ENCODE measurements around the gene SV2C. TPM values are rescaled to one million over a fixed set of nuclear protein-coding genes. Genes with fewer than 3 reads are reported as not detected.
A peak's percentile ranks its signal among the peaks of the same experiment; 100 is the strongest.

SV2C gene
- total RNA-seq, 5 donors from 2014 or later (not counting 1 experiment from before 2014, with no cell fraction given) = 0.03 to 0.07 (median 0.03) TPM; not detected in 2

GRCh38 chr5:76384189-76384588 lies 301.0 kb downstream of the SV2C start:
- H3K27me3 ChIP-seq (replicated peaks in 1 of 2; ENCODE audit: control insufficient read depth in 2 of 2, extremely low read depth in 1 of 2, insufficient read depth in 2 of 2, low read length in 1 of 2) = no peaks in the 10 kb centered on the region
- peak overlapping the region in 1 of 3 donors; percentile 50 for H3K4me3 Mint-ChIP-seq
- H3K27ac ChIP-seq (ENCODE audit: low read length) = no peak overlapping the region
- no peaks in the 10 kb centered on the region for H3K36me3 ChIP-seq (ENCODE audit: control insufficient read depth in 2 of 2, extremely low read depth in 1 of 2, insufficient read depth in 1 of 2, low read length in 1 of 2)
- peak in 3 of 4 experiments; percentile 42 to 54 (median 49) for ATAC-seq (replicated peaks in 1 of 4)
- POLR2A ChIA-PET = interaction anchor here (0.5 to 1.3 kb wide), 5 partner anchors 11 to 1022 kb away, joined by 3 to 7 read pairs (median 3); no protein-coding TSS in a partner anchor
- no peak for DNase-seq
- no peaks in the 10 kb centered on the region for H3K9me3 ChIP-seq
- no peaks in the 10 kb centered on the region for H3K27me3 Mint-ChIP-seq
- H3K9me3 Mint-ChIP-seq = no peaks in the 10 kb centered on the region
- H3K4me3 ChIP-seq (ENCODE audit: control insufficient read depth in 1 of 2, extremely low read depth in 1 of 2, low read length in 1 of 2) = no peak overlapping the region
- peaks cover 15 to 32% of the 10 kb centered on the region in 2 experiments for H3K4me1 ChIP-seq (ENCODE audit: control insufficient read depth in 1 of 2, extremely low read depth in 1 of 2, insufficient read depth in 2 of 2, low read length in 2 of 2)
- CTCF ChIA-PET = interaction anchor here (0.5 to 0.9 kb wide), 4 partner anchors 44 to 1495 kb away, joined by 3 to 4 read pairs (median 4); no protein-coding TSS in a partner anchor
- no peaks in the 10 kb centered on the region for H3K36me3 Mint-ChIP-seq
- H3K27ac Mint-ChIP-seq = peak overlapping the region; percentile 55 to 71
- no CpG with 5 or more reads among the region's 4 CpGs for WGBS (ENCODE audit: insufficient coverage)
- peaks cover 42 to 62% (median 47%) of the 10 kb centered on the region in 3 donors for H3K4me1 Mint-ChIP-seq

GRCh38 chr5:76384705-76385104 lies 301.5 kb downstream of the SV2C start:
- CTCF ChIA-PET = interaction anchor here (0.5 to 0.9 kb wide), 3 partner anchors 75 to 189 kb away, joined by 3 to 4 read pairs (median 4); no protein-coding TSS in a partner anchor
- Histone ChIP-seq H3K4me1 (ENCODE audit: control insufficient read depth in 1 of 2, extremely low read depth in 1 of 2, insufficient read depth in 2 of 2, low read length in 2 of 2) (peaks cover 14 to 35% of the 10 kb centered on the region in 2 experiments), H3K4me3 (ENCODE audit: control insufficient read depth in 1 of 2, extremely low read depth in 1 of 2, low read length in 1 of 2) (no peak overlapping the region), H3K27me3 (replicated peaks in 1 of 2; ENCODE audit: control insufficient read depth in 2 of 2, extremely low read depth in 1 of 2, insufficient read depth in 2 of 2, low read length in 1 of 2) (no peaks in the 10 kb centered on the region), H3K36me3 (ENCODE audit: control insufficient read depth in 2 of 2, extremely low read depth in 1 of 2, insufficient read depth in 1 of 2, low read length in 1 of 2) (no peaks in the 10 kb centered on the region), H3K27ac (ENCODE audit: low read length) (no peak overlapping the region), H3K9me3 (no peaks in the 10 kb centered on the region)
- peaks cover 38 to 58% (median 44%) of the 10 kb centered on the region in 3 donors for H3K4me1 Mint-ChIP-seq
- H3K4me3 Mint-ChIP-seq = no peak overlapping the region
- ATAC-seq (replicated peaks in 1 of 4) (peak; percentile 40 to 94 (median 66)), DNase-seq (peak in 11 of 35 experiments; percentile 4 to 55 (median 19))
- no peaks in the 10 kb centered on the region for H3K36me3 Mint-ChIP-seq
- peak overlapping the region in 1 of 2 donors; percentile 73 for H3K27ac Mint-ChIP-seq
- POLR2A ChIA-PET = interaction anchor here (0.5 to 1.3 kb wide), 5 partner anchors 17 to 1023 kb away, joined by 3 to 11 read pairs (median 4); partner anchors contain the start of gene IQGAP2 (in 1 of the 2)
- H3K27me3 Mint-ChIP-seq = no peaks in the 10 kb centered on the region
- H3K9me3 Mint-ChIP-seq = no peaks in the 10 kb centered on the region
- 20% methylated on average over 1 of the region's 3 CpGs for WGBS (ENCODE audit: insufficient coverage)

GRCh38 chr5:76385540-76385939 lies 302.4 kb downstream of the SV2C start:
- no peaks in the 10 kb centered on the region for H3K9me3 Mint-ChIP-seq
- ATAC-seq (replicated peaks in 1 of 4) (no peak), DNase-seq (no peak)
- ChIA-PET POLR2A (no interaction called here), CTCF (no interaction called here)
- H3K27ac Mint-ChIP-seq = peak overlapping the region in 1 of 2 donors; percentile 23
- H3K36me3 ChIP-seq (ENCODE audit: control insufficient read depth in 2 of 2, extremely low read depth in 1 of 2, insufficient read depth in 1 of 2, low read length in 1 of 2) = no peaks in the 10 kb centered on the region
- no peaks in the 10 kb centered on the region for H3K36me3 Mint-ChIP-seq
- H3K27me3 ChIP-seq (replicated peaks in 1 of 2; ENCODE audit: control insufficient read depth in 2 of 2, extremely low read depth in 1 of 2, insufficient read depth in 2 of 2, low read length in 1 of 2) = no peaks in the 10 kb centered on the region
- H3K27ac ChIP-seq (ENCODE audit: low read length) = no peak overlapping the region
- H3K4me3 ChIP-seq (ENCODE audit: control insufficient read depth in 1 of 2, extremely low read depth in 1 of 2, low read length in 1 of 2) = no peak overlapping the region
- H3K9me3 ChIP-seq = no peaks in the 10 kb centered on the region
- H3K4me1 Mint-ChIP-seq = peaks cover 38 to 59% (median 46%) of the 10 kb centered on the region in 3 donors
- no peaks in the 10 kb centered on the region for H3K27me3 Mint-ChIP-seq
- WGBS (ENCODE audit: insufficient coverage) = 96% methylated on average over 4 of the region's 5 CpGs
- H3K4me3 Mint-ChIP-seq = no peak overlapping the region
- H3K4me1 ChIP-seq (ENCODE audit: control insufficient read depth in 1 of 2, extremely low read depth in 1 of 2, insufficient read depth in 2 of 2, low read length in 2 of 2) = peaks cover 22 to 43% of the 10 kb centered on the region in 2 experiments

- Mint-ChIP-seq H3K9me3 (no peaks in the 10 kb centered on the region), H3K4me3 (no peak overlapping the region), H3K4me1 (peaks cover 41 to 63% (median 50%) of the 10 kb centered on the region in 3 donors), H3K27ac (peak overlapping the region in 1 of 2 donors; percentile 52), H3K36me3 (no peaks in the 10 kb centered on the region), H3K27me3 (no peaks in the 10 kb centered on the region)
- H3K27me3 ChIP-seq (replicated peaks in 1 of 2; ENCODE audit: control insufficient read depth in 2 of 2, extremely low read depth in 1 of 2, insufficient read depth in 2 of 2, low read length in 1 of 2) = no peaks in the 10 kb centered on the region
- CTCF ChIA-PET = interaction anchor here in 1 of 2 donors (1.0 to 1.1 kb wide), 2 partner anchors 13 to 130 kb away, joined by 3 to 6 read pairs; no protein-coding TSS in a partner anchor
- POLR2A ChIA-PET = interaction anchor here in 1 of 2 donors (0.7 kb wide), 1 partner anchor 93 kb away, joined by 3 read pairs; no protein-coding TSS in a partner anchor
- ATAC-seq (replicated peaks in 1 of 4) (no peak), DNase-seq (no peak)
- no peak overlapping the region for H3K27ac ChIP-seq (ENCODE audit: low read length)
- no peaks in the 10 kb centered on the region for H3K36me3 ChIP-seq (ENCODE audit: control insufficient read depth in 2 of 2, extremely low read depth in 1 of 2, insufficient read depth in 1 of 2, low read length in 1 of 2)
- H3K4me3 ChIP-seq (ENCODE audit: control insufficient read depth in 1 of 2, extremely low read depth in 1 of 2, low read length in 1 of 2) = no peak overlapping the region
- WGBS (ENCODE audit: insufficient coverage) = 92% methylated on average over 4 of the region's 5 CpGs
- H3K9me3 ChIP-seq = no peaks in the 10 kb centered on the region
- H3K4me1 ChIP-seq (ENCODE audit: control insufficient read depth in 1 of 2, extremely low read depth in 1 of 2, insufficient read depth in 2 of 2, low read length in 2 of 2) = peaks cover 27 to 51% of the 10 kb centered on the region in 2 experiments
Observed at GRCh38 chr5:76386360-76386759, 303.2 kb downstream of the SV2C start.

- Mint-ChIP-seq H3K27me3 (no peaks in the 10 kb centered on the region), H3K4me1 (peaks cover 55 to 74% (median 64%) of the 10 kb centered on the region in 3 donors)
Observed at GRCh38 chr5:76388236-76388635, 305.1 kb downstream of the SV2C start.

GRCh38 chr5:76388791-76389512 lies 305.8 kb downstream of the SV2C start:
- ATAC-seq (replicated peaks in 1 of 4) = no peak
- peak overlapping the region in 1 of 2 donors; percentile 49 for H3K27ac Mint-ChIP-seq

More at GRCh38 chr5:76388236-76388635, 305.1 kb downstream of the SV2C start:
- no peak overlapping the region for H3K4me3 ChIP-seq (ENCODE audit: control insufficient read depth in 1 of 2, extremely low read depth in 1 of 2, low read length in 1 of 2)
- POLR2A ChIA-PET = interaction anchor here (0.5 to 0.9 kb wide), 6 partner anchors 9 to 205 kb away, joined by 3 to 13 read pairs (median 4); no protein-coding TSS in a partner anchor
- no peaks in the 10 kb centered on the region for H3K36me3 ChIP-seq (ENCODE audit: control insufficient read depth in 2 of 2, extremely low read depth in 1 of 2, insufficient read depth in 1 of 2, low read length in 1 of 2)
- ATAC-seq (replicated peaks in 1 of 4) (no peak), DNase-seq (no peak)
- CTCF ChIA-PET = no interaction called here
- Mint-ChIP-seq H3K36me3 (no peaks in the 10 kb centered on the region), H3K27ac (no peak overlapping the region), H3K4me3 (no peak overlapping the region), H3K9me3 (no peaks in the 10 kb centered on the region)
- no peak overlapping the region for H3K27ac ChIP-seq (ENCODE audit: low read length)
- H3K9me3 ChIP-seq = no peaks in the 10 kb centered on the region
- H3K27me3 ChIP-seq (replicated peaks in 1 of 2; ENCODE audit: control insufficient read depth in 2 of 2, extremely low read depth in 1 of 2, insufficient read depth in 2 of 2, low read length in 1 of 2) = no peaks in the 10 kb centered on the region
- peaks cover 38 to 51% of the 10 kb centered on the region in 2 experiments for H3K4me1 ChIP-seq (ENCODE audit: control insufficient read depth in 1 of 2, extremely low read depth in 1 of 2, insufficient read depth in 2 of 2, low read length in 2 of 2)
- WGBS (ENCODE audit: insufficient coverage) = no CpG with 5 or more reads among the region's 1 CpG

More at GRCh38 chr5:76388791-76389512, 305.8 kb downstream of the SV2C start:
- Mint-ChIP-seq H3K4me1 (peaks cover 55 to 74% (median 66%) of the 10 kb centered on the region in 3 donors), H3K27me3 (no peaks in the 10 kb centered on the region), H3K4me3 (no peak overlapping the region), H3K36me3 (no peaks in the 10 kb centered on the region), H3K9me3 (no peaks in the 10 kb centered on the region)
- Histone ChIP-seq H3K27me3 (replicated peaks in 1 of 2; ENCODE audit: control insufficient read depth in 2 of 2, extremely low read depth in 1 of 2, insufficient read depth in 2 of 2, low read length in 1 of 2) (no peaks in the 10 kb centered on the region), H3K9me3 (no peaks in the 10 kb centered on the region), H3K4me3 (ENCODE audit: control insufficient read depth in 1 of 2, extremely low read depth in 1 of 2, low read length in 1 of 2) (no peak overlapping the region), H3K27ac (ENCODE audit: low read length) (no peak overlapping the region), H3K36me3 (ENCODE audit: control insufficient read depth in 2 of 2, extremely low read depth in 1 of 2, insufficient read depth in 1 of 2, low read length in 1 of 2) (no peaks in the 10 kb centered on the region), H3K4me1 (ENCODE audit: control insufficient read depth in 1 of 2, extremely low read depth in 1 of 2, insufficient read depth in 2 of 2, low read length in 2 of 2) (peaks cover 39 to 53% of the 10 kb centered on the region in 2 experiments)
- no peak for DNase-seq
- POLR2A ChIA-PET = interaction anchor here (0.5 to 1.0 kb wide), 5 partner anchors 10 to 121 kb away, joined by 3 to 13 read pairs (median 3); no protein-coding TSS in a partner anchor
- CTCF ChIA-PET = interaction anchor here in 1 of 2 donors (0.6 kb wide), 1 partner anchor 10 kb away, joined by 5 read pairs; no protein-coding TSS in a partner anchor
- 91% methylated on average over 9 of the region's 11 CpGs for WGBS (ENCODE audit: insufficient coverage)

Measured in T-cell (primary cell).